ENCODE data around the gene GRID2.
A peak's percentile ranks its signal among the peaks of the same experiment; 100 is the strongest.
"Not testable (repeated sequence)": the region's sequence is repeated elsewhere in the genome, so short reads cannot be mapped to it uniquely, and the experiment has no call there.

The GRID2 gene

DNA sequence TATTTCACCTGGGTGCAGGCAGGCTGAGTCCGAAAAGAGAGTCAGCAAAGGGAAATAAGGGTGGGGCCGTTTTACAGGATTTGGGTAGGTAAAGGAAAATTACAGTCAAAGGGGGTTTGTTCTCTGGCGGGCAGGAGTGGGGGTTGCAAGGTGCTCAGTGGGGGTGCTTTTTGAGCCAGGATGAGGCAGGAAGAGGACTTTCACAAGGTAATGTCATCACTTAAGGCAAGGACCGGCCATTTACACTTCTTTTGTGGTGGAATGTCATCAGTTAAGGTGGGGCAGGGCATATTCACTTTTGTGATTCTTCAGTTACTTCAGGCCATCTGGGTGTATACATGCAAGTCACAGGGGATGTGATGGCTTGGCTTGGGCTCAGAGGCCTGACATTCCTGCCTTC, 32.2 kb upstream of the GRID2 start:
- not testable (repeated sequence) for H3K4me3 Mint-ChIP-seq, H3K4me1 Mint-ChIP-seq, H3K36me3 Mint-ChIP-seq

DNA sequence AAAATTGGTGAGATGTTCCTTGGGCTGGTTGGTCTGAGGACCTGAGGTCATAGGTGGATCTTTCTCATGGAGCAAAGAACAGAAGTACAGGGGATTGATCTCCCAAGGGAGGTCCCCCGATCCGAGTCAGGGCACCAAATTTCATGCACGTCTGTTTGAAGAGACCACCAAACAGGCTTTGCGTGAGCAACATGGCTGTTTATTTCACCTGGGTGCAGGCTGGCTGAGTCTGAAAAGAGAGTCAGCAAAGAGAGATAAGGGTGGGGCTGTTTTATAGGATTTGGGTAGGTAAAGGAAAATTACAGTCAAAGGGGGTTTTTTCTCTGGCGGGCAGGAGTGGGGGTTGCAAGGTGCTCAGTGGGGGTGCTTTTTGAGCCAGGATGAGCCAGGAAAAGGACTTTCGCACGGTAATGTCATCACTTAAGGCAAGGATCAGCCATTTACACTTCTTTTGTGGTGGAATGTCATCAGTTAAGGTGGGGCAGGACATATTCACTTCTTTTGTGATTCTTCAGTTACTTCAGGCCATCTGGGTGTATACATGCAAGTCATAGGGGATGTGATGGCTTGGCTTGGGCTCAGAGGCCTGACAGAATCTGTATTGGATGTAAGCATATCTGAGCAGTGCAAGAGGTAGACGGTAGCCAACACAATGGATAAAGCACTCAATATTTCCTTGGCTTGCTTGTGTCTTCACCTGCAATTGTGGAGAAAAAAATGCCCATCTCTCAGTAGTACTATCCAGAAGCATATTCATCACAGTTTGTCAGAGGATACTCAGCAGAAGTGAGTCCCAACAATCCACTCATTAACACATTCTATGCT, 26.5 kb upstream of the GRID2 start:
- DNase-seq, H3K9me3 Mint-ChIP-seq, H3K36me3 Mint-ChIP-seq, CTCF ChIA-PET, H3K27ac Mint-ChIP-seq, H3K4me1 Mint-ChIP-seq, H3K27me3 Mint-ChIP-seq, H3K4me3 Mint-ChIP-seq: not testable (repeated sequence)

More for the DNA sequence above, 32.2 kb upstream of the GRID2 start:
- H3K27ac Mint-ChIP-seq, CTCF ChIA-PET, H3K9me3 Mint-ChIP-seq, H3K27me3 Mint-ChIP-seq, DNase-seq: not testable (repeated sequence)

DNA sequence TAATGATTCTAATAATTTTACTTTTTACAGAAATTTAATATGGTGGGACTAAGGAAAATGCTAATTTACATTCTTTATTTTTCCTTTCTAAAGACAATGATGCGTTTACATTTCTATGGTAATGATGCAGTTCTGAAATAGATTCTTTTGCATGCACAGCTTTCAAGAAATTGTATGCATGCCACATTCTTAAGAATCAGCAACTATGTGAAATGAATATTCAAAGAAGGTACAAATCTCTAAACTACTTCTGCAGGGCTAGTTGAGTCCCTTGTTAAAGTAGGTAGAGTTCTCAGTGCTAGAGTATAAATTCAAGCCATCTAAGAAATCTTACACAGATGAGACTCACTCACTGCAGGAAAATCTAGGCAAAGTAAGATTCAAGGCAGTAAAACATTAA, 24.5 kb upstream of the GRID2 start:
- no peak overlapping the region for H3K27ac Mint-ChIP-seq
- H3K36me3 Mint-ChIP-seq = no peaks in the 10 kb centered on the region
- no peaks in the 10 kb centered on the region for H3K27me3 Mint-ChIP-seq
- H3K4me1 Mint-ChIP-seq = no peaks in the 10 kb centered on the region
- CTCF ChIA-PET = no interaction called here
- peaks cover 4% of the 10 kb centered on the region for H3K9me3 Mint-ChIP-seq
- DNase-seq = no peak
- H3K4me3 Mint-ChIP-seq = no peak overlapping the region

DNA sequence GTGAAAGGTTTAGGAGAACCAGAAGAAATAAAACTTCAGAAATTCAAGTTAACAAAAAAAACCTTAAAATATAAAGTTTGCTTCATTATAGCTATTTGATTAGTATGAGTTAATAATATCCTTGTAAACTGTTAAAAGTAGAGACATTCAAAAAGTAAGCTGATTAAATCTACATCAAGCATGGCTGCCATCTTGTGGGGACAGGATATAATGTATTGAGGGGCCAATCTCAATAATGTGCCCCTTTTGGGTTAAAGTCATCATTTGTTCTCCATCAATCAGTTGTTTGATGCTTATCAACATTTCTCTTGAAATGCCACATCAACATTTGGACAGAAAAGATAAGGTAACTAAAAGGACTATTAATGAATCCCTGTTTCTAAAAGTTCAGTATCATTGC, 4.6 kb upstream of the GRID2 start:
- Mint-ChIP-seq H3K4me3 (no peak overlapping the region), H3K9me3 (peaks cover 2% of the 10 kb centered on the region), H3K27me3 (peaks cover 14% of the 10 kb centered on the region), H3K4me1 (no peaks in the 10 kb centered on the region), H3K36me3 (no peaks in the 10 kb centered on the region), H3K27ac (no peak overlapping the region)
- CTCF ChIA-PET = interaction anchor here (0.5 kb wide), 1 partner anchor 540 kb away, joined by 3 read pairs; no protein-coding TSS in a partner anchor
- DNase-seq = no peak

DNA sequence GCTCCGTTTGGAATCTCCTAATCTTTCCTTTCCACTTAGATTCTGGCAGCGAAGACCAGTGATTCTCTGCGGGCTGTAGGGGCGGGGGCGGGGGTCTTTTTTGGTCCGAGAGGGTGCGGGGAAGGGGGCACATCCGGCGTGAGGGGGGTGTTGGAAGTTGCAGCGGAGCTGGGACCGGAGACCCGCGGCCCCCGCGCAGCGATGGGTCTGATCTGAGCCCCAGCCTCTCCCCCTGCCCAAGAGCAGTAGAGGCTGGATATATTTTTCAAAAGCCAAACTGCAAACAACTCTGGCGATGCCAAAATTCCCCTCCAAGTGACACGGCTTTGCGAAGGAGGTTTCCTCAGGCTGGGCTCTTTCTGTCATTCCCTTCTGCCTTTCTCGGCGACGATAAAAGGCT, 355 bp downstream of the GRID2 start:
- CTCF ChIA-PET = no interaction called here
- no peak for DNase-seq
- Mint-ChIP-seq H3K36me3 (no peaks in the 10 kb centered on the region), H3K4me3 (no peak overlapping the region), H3K27ac (no peak overlapping the region), H3K4me1 (peaks cover 4% of the 10 kb centered on the region), H3K9me3 (no peaks in the 10 kb centered on the region), H3K27me3 (peaks cover 35% of the 10 kb centered on the region)

DNA sequence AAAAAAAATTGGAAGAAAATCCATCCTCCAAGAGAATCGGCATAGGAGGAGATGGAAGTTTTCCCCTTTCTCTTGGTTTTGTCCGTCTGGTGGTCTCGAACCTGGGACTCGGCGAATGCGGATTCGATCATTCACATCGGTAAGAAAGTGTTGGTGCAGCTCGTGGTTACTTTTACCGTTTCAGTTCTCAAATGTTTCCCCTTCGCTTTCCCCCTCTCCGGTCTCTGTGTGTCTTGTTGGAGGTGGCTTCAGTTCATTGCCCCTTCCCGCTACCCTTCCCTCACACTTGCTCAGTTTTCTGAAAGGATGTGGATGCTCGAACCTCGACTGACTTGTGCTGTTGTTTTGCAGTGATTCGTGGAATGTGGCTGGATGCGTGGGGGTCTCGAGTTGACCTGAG, 840 bp downstream of the GRID2 start:
- Mint-ChIP-seq H3K4me3 (no peak overlapping the region), H3K27ac (no peak overlapping the region)

DNA sequence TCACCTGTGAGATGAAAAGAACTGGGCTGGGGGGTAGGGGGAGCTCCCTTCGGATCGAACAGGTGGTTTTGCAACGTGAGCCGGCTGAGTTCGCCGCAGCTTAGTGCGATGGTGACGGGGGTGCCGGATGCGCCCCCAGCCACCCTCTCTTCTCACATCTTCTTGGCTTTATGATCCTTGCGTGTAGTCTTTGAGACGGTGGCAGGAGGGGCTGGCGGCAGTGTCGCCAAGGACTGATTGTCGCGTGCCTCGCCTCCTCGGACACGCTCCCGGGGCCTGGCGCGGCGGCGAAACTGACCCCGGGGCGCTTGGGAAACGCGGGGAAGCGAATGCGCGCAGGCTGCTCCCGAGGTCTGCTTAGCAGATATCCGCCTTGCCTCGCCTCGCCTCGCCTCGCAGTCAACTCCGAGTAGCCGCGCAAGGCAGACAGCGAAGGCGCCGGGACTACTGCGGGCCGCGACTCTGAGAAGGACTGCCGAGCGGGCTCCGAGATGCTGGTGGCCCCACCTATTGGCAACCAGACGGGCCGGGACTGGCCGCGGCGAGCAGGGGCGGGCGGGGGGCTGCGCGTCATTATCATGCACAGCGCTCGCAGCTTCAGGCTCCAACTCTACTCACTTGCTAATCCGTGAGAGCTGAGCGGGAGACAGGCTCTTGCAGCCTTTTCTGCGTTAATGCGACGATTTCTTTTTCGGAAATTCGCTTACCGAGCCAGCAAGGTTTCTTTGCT, 1.5 kb downstream of the GRID2 start:
- Mint-ChIP-seq H3K9me3 (no peaks in the 10 kb centered on the region), H3K4me1 (peaks cover 4% of the 10 kb centered on the region), H3K27ac (peak overlapping the region; percentile 11), H3K36me3 (no peaks in the 10 kb centered on the region), H3K27me3 (peaks cover 35% of the 10 kb centered on the region), H3K4me3 (no peak overlapping the region)
- no peak for DNase-seq
- CTCF ChIA-PET = no interaction called here

More for the DNA sequence above, 840 bp downstream of the GRID2 start:
- no peaks in the 10 kb centered on the region for H3K9me3 Mint-ChIP-seq
- H3K36me3 Mint-ChIP-seq = no peaks in the 10 kb centered on the region
- peaks cover 35% of the 10 kb centered on the region for H3K27me3 Mint-ChIP-seq
- peaks cover 4% of the 10 kb centered on the region for H3K4me1 Mint-ChIP-seq
- CTCF ChIA-PET = no interaction called here
- DNase-seq = no peak

DNA sequence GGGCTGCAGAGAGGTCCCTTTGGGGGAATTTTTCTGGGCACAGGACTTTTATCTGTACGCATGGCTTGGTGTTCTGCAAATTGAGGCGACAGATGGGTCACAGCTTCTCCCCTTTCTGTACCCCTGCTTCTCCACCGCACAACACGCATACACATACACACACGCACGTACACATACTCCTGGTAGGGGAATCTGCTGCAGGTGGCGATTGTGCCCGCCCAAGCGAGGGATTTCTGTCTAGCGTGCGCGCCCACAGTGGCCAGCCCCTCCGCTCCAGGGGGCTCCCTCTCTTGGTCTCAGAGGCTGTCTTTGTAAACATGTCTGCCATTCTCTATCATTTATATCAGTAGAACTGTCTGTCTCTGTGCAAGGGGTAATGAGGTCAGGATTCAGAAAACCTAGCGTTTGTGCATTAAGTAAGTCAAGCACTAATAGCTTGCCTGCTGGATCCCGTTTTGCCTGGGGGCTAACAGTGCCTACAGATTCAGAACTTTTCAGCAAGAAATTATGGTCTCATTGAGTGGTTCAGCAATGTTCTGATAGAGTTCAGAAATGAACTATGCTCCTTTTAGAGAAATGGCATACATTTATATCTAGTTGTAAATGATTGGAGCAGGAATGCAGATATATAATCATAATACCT, 2.2 kb downstream of the GRID2 start:
- no peaks in the 10 kb centered on the region for H3K36me3 Mint-ChIP-seq
- H3K27me3 Mint-ChIP-seq = peaks cover 35% of the 10 kb centered on the region
- no peak for DNase-seq
- H3K27ac Mint-ChIP-seq = no peak overlapping the region
- H3K9me3 Mint-ChIP-seq = no peaks in the 10 kb centered on the region
- no peak overlapping the region for H3K4me3 Mint-ChIP-seq
- H3K4me1 Mint-ChIP-seq = peaks cover 4% of the 10 kb centered on the region
- CTCF ChIA-PET = no interaction called here

DNA sequence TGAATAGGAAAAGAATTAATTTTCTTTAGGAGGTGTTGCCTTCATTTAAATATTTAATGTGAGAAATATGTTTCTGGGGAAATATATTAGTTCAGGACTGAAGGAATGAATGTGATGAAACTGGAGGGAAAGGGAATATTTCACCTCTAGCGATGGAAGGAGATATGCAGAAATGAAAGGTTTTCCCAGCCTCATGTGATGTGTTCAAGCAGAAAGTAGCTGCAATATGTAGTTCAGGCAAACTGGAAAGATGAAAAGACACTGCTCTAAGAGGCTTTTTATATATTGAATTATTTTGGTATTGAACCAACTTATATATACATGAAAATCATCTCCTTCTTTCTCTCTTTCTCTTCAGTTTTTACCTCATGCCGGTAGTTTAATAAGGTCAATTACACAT, 3.4 kb downstream of the GRID2 start:
- H3K27me3 Mint-ChIP-seq = peaks cover 35% of the 10 kb centered on the region
- no peak overlapping the region for H3K4me3 Mint-ChIP-seq
- no peaks in the 10 kb centered on the region for H3K9me3 Mint-ChIP-seq
- DNase-seq = no peak
- H3K4me1 Mint-ChIP-seq = peaks cover 4% of the 10 kb centered on the region
- no peaks in the 10 kb centered on the region for H3K36me3 Mint-ChIP-seq
- CTCF ChIA-PET = no interaction called here
- H3K27ac Mint-ChIP-seq = no peak overlapping the region

DNA sequence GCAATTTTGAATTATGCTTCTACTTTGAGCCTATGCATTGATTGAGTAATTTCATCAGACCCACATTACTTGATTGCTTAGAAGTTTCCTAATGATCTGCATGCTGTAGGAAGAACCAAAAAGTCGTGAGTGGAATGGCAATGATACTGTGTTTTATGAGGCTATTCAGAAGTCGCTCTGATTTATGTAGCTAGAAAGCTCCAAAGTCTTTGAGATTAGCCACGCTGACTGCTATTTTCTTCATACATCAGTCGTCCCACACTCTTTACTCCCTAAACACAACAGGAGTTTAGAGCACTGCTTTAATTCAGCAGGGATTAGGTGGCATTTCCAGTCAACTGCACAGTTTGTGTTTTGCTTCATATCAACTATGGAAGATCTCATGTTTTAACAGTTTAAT, 4.1 kb downstream of the GRID2 start:
- peaks cover 31% of the 10 kb centered on the region for H3K27me3 Mint-ChIP-seq
- CTCF ChIA-PET = no interaction called here
- no peak overlapping the region for H3K27ac Mint-ChIP-seq
- H3K9me3 Mint-ChIP-seq = no peaks in the 10 kb centered on the region
- H3K36me3 Mint-ChIP-seq = no peaks in the 10 kb centered on the region
- no peak for DNase-seq
- peaks cover 4% of the 10 kb centered on the region for H3K4me1 Mint-ChIP-seq
- no peak overlapping the region for H3K4me3 Mint-ChIP-seq

DNA sequence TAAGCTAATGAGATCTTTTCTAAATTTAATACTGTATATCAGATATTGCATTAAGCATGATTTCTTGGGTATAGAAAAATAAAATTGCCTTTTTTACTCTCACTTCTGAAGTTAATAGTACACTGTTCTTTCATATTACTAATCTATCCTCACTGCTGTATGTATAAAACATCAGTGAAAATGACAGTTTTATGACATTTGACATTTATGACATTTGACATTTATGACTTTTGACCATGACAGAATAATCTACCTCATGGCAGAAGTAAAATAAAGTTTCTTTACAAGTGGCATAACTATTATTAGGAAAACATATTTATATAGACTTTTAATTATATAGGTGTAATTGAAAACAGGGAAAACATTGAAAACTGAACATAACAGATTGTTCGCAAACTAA, 13.3 kb downstream of the GRID2 start:
- Mint-ChIP-seq H3K36me3 (no peaks in the 10 kb centered on the region), H3K27me3 (no peaks in the 10 kb centered on the region), H3K27ac (no peak overlapping the region), H3K4me1 (no peaks in the 10 kb centered on the region), H3K4me3 (no peak overlapping the region), H3K9me3 (no peaks in the 10 kb centered on the region)
- DNase-seq = no peak
- CTCF ChIA-PET = no interaction called here

DNA sequence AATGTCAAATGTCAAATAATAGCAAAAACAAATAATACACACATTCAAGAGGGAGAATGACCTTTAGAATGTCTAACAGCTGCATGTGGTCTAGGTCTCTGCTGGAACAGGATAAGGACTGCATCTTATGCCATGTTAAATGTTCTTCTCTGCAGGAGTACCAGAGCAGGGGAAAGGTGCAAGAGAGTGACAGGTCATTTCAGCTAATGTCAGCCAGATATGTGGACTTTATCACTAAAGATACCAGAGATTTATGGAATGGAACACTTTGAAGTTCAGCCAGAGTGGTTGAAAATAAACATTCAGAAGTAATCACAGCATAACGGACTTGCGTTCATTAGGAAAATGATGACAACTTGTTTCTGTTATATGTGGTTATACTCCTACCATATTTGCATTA, 24.3 kb downstream of the GRID2 start:
- CTCF ChIA-PET = no interaction called here
- Mint-ChIP-seq H3K4me3 (no peak overlapping the region), H3K36me3 (no peaks in the 10 kb centered on the region), H3K9me3 (no peaks in the 10 kb centered on the region), H3K4me1 (no peaks in the 10 kb centered on the region), H3K27ac (no peak overlapping the region), H3K27me3 (no peaks in the 10 kb centered on the region)
- no peak for DNase-seq

DNA sequence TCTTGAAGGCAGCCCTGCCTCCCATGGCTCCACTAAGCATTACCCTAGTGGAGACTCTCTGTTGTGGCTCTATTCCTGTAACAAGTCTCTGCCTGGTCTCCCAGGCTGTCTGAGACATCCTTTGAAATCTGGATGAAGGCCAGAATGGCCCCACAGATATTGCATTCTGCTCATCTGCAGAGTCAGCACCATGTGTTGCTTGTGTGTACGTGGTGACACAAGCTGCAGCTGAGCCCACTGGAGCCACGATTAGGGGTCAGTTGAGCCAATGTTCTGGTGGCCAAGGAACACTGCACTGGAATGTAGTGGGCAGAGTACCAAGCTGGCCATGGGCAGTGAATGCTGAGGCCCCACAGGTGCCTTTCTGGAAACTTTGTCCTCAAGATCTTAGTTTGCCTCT, 29.2 kb downstream of the GRID2 start:
- H3K27ac Mint-ChIP-seq = no peak overlapping the region
- no peak for DNase-seq
- no peaks in the 10 kb centered on the region for H3K4me1 Mint-ChIP-seq
- no peak overlapping the region for H3K4me3 Mint-ChIP-seq
- no peaks in the 10 kb centered on the region for H3K9me3 Mint-ChIP-seq
- no peaks in the 10 kb centered on the region for H3K36me3 Mint-ChIP-seq
- H3K27me3 Mint-ChIP-seq = no peaks in the 10 kb centered on the region
- CTCF ChIA-PET = no interaction called here

DNA sequence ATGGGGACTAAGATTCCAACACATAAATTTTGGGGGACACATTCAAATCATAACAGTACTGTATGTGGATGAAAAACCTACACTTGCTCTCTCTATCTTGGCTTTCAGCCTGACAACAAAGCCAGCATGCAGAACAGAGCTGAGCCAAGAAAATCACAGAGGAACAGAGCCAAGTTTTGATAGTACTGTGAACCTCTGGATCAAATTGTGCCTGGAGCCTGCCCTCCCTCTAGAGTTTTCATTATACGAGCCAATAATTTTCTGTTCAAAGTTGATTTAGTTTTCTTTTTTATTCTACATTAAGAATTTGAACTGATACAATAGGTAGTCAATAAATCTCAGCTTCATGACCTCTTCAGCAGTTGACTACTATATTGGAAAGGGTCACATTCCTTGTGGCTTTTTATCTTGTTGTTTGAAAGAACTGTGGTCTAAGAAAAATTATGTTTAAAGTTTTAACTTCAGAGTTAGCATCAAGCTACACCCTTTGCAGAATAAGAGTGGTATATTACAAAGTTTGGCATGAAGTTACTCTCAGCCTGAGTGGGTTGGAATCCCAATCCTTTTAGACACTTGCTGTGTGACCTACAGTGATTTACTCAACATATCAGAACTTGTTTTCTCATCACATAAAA, 31.1 kb downstream of the GRID2 start:
- H3K27ac Mint-ChIP-seq = no peak overlapping the region
- no peak overlapping the region for H3K4me3 Mint-ChIP-seq
- no peaks in the 10 kb centered on the region for H3K27me3 Mint-ChIP-seq
- H3K4me1 Mint-ChIP-seq = no peaks in the 10 kb centered on the region
- H3K36me3 Mint-ChIP-seq = no peaks in the 10 kb centered on the region
- no peak for DNase-seq
- CTCF ChIA-PET = no interaction called here
- no peaks in the 10 kb centered on the region for H3K9me3 Mint-ChIP-seq
